Measurements from ENCODE around the gene FBXO46.

FBXO46 gene, protein sequence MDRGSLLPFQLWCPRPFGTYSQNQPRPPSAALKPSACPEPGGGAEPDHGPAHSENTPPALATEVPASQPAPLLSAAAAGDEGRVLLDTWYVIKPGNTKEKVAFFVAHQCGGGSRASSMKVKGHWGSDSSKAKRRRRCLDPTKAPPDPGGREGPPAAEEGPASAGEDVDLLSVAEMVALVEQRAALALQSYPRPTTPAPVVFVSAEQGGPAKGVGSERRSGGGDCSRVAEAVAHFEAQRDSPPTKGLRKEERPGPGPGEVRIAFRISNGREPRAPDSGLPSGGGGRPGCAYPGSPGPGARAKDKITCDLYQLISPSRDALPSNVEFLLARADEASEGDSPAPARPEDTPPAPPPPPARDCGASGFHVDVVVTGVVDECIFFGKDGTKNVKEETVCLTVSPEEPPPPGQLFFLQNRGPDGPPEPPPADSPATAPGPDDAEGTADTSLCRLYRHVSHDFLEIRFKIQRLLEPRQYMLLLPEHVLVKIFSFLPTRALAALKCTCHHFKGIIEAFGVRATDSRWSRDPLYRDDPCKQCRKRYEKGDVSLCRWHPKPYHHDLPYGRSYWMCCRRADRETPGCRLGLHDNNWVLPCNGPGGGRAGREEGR

GRCh38 chr19:45730368-45731288, at the start of gene FBXO46:
FBXO46 (minus strand) TSS chr19:45730896; CDS start chr19:45713495, 17,401 bp downstream.
- DNase-seq (ENCODE audit: low read depth in 2 of 2): peak; percentile 98

DNA sequence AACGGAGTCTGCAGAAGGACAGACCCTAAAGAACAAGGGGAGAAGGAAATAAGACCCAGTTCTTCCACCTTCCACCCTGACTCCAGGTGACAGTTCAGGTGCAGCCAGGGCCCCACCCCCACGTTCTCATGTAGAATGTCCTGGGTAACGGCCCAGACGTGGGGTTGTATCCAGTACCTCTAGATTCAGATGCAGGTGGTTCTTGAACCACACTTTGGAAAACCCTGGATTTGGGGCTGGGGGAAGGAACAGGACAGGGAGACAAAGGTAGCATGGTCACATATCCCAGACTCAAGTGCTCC, 49.4 kb upstream of the FBXO46 start:
- no peak for DNase-seq (ENCODE audit: low read depth in 2 of 2)

DNA sequence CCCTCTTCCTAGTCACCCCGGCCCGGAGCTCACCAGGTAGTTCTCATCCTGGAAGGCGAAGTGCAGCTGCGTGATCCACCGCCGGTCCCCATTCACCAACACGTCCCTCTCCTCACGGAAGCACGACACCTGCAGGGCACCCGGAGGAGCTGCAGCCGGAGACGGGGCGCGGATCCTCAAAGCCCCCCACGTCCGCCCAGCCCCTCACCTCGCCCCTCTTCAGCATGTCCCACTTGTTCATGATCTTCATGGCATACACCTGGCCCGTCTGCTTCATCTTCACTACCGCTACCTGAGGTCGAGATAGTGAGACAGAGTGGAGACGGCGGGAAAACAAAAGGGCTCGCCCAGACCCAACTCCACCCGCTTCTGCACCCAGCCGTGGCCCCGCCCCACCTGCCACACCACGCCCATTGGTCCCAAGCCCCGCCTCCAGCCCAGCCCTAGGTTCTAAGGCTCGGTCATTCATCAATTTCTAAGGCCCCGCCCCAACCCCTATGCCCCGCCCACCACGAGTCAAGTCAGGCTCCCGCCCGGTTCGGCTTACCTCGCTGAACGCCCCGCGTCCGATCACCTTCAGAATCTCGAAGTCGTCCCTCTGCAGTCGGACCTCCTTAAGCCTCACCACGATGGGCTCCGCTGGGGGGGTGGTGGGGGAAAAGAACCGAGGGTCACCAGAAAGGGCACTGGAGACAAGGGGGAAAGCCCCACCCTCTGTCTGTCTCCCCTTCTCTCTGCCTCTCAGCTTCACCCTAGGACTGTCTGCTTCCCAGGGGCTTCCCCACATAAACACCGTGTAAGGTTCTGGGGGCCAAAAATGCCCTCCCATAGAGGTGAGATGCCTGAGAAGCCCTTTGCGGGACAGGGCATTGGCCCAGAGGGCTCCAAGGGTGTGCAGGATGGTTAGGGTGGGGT, 48.8 kb upstream of the FBXO46 start:
- DNase-seq (ENCODE audit: low read depth in 2 of 2): no peak

- no peak for DNase-seq (ENCODE audit: low read depth in 2 of 2)
Measured at GRCh38 chr19:45778010-45778661, 47.4 kb upstream of the FBXO46 start.

DNA sequence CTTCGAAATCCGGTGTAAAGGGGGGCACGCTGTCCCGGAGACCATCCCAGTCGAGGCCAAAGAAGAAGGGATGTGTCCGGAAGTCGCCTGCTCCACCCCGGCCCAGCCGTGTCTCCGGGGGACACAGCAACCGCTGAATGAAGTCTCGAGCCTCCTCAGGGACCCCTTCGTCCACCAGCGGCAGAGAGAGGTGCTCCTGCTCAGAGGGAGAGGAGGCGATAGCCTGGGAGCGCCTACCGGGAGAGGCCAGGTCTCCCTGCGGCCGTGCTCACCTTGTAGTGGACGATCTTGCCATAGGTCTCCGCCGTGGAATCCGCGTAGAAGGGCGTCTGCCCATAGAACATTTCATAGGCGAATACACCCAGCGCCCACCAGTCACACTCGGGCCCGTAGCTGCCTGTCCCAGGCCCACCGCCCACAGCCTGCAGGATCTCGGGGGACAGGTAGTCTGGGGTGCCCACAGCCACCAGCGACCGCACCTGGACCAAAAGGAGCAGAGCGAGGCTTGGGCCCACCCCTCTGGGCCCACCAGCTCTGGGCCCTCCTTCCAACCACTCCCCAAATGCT, 46.8 kb upstream of the FBXO46 start:
- no peak for DNase-seq (ENCODE audit: low read depth in 2 of 2)

GRCh38 chr19:45774765-45775164, 44.1 kb upstream of the FBXO46 start:
- no peak for DNase-seq (ENCODE audit: low read depth in 2 of 2)

DNA sequence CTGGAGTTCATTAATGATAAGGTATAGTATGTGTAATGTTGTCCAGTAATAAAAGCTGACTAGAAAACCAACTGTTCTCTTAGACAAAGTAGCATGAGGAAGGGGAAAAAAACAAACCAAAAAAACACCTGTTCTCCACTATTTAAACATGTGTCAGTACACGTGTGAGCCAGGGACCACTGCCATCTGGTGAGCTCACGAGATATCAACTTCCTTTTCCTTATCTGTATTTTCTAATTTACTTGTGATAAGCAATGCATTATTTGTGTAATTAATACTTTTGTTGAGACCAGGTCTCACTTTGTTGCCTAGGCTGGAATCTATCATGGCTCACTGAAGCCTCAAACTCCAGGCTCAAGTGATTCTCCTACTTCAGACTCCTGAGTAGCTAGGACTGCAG, 42.7 kb upstream of the FBXO46 start:
- no peak for DNase-seq (ENCODE audit: low read depth in 2 of 2)

GRCh38 chr19:45772912-45773311, 42.2 kb upstream of the FBXO46 start:
- DNase-seq (ENCODE audit: low read depth in 2 of 2): no peak

DNA sequence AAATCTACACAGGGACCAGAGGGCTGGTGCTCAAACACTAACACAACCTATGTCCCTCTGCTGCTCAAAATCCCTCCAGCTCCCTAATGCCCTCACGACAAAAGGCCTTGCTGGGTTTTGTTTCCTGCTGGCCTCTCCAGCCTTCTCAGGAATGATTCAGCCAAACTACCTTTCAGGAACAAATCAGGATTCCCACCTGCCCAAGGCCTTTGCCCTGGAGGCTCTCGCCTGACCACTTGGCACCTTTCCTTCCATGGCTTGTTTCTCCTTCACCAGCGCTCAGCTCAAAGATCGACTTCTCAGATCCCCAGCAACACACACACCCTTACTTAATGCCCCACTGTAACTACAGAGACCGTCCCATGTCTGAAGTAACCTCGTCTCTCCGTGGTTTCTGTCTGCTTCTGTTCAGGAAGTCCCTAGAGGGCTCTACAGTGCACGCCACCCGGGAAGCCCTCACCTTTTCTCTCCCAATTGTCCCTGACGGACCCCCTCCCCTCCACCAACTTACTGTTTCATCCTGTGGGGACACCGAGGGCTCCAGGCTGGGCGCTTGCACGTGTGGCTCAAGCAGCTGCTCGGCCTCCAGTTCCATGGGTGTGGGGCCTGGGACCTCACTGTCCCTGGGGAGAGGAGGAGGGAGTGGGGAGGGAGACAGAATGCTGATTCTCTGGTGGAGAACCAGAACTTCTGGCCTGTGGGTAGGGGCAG, 41.6 kb upstream of the FBXO46 start:
- no peak for DNase-seq (ENCODE audit: low read depth in 2 of 2)

DNA sequence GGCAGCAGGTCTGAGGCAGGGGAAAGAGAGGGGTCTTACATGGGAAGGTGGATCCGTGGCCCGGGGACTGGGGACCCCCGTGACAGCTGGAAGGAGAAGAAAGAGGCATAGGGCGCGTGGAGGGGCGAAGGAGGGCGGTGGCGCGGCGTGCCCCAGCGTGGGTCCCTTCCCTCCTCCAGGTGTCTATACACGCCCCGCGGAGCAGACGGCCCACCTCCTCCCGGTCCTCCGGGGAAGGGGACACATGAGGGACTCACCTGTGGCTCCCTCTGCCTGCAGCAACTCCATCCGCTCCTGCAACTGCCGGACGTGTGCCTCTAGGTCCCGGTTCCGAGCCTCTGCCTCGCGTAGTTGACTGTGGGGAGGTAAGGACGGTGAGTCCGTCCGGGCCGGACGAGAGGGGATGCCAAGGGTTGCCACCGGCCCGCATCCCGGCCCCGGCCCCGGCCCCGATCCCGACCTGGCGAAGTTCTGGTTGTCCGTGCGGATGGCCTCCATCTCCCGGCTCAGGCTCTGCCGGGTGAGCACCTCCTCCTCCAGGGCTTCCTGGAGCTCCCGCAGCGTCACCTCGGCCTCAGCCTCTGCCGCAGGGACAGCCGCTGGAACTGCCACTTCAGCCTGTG, 40.7 kb upstream of the FBXO46 start:
- DNase-seq (ENCODE audit: low read depth in 2 of 2): no peak

- peak; percentile 95 to 96 for DNase-seq (ENCODE audit: low read depth in 2 of 2)
Measured at GRCh38 chr19:45770192-45771101, 39.8 kb upstream of the FBXO46 start.

- DNase-seq (ENCODE audit: low read depth in 2 of 2): no peak
Measured at GRCh38 chr19:45769821-45770191, 39.1 kb upstream of the FBXO46 start.

DNA sequence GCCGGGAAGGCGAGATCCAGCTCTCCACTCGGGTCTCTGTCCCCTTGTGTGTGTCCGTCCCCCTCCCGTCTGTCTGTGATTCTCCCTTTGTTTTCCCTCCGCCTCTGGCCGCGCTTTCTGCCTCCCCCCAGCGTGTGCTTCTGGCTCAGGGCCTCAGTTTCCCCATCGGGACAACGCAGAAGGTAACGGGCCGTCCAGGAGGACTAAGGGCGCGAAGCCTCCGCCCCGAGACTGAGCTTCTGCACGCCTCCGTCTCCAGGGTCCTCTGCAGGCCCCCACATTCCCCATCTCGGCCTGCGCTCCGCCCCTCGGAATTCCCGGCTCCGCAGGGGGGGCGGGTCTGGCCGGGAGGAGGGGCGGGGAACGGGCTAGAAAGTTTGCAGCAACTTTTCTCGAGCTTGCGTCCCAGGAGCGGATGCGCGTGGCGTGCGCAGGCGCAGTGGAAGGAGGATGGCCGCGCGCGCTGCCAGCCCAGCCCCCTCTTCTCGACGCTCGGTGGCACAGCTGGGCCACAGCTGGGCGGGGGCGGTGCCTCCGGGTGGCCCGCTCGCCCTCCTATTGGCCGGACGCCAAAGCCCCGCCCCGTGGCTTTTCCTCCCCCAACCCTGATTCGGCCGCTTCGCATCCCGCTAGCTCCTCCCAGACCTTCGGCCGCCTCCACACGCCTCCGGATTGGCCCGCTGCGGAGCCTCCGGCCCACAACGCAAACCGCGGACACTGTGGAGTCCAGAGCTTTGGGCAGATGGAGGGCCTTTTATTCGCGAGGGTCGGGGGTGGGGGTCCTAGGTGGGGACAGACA, 38.5 kb upstream of the FBXO46 start, which contains the start of gene SIX5:
Gene SIX5, minus strand, starts transcription at position 269 of the 799 bp plus-strand sequence. CDS start 408 bp downstream, outside the sequence.
- peak; percentile 97 for DNase-seq (ENCODE audit: low read depth in 2 of 2)

DNA sequence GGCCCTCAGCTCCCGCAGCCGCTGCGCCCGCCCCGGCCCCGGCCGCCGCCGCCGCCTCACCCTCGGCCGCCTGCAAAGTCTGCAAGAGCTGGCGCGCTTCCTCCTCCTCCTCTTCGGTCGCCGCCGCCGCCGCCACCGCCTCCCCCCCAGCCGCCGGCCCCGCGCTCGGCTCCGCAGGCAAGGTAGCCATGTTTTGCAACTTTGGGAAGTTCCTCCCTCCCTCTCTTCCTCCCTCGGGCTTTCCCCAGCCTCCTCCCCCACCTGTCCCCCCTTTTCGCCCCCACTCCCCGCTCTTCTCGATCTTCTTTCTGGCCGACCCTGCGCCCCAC, 37.9 kb upstream of the FBXO46 start:
- DNase-seq (ENCODE audit: low read depth in 2 of 2): no peak

DNA sequence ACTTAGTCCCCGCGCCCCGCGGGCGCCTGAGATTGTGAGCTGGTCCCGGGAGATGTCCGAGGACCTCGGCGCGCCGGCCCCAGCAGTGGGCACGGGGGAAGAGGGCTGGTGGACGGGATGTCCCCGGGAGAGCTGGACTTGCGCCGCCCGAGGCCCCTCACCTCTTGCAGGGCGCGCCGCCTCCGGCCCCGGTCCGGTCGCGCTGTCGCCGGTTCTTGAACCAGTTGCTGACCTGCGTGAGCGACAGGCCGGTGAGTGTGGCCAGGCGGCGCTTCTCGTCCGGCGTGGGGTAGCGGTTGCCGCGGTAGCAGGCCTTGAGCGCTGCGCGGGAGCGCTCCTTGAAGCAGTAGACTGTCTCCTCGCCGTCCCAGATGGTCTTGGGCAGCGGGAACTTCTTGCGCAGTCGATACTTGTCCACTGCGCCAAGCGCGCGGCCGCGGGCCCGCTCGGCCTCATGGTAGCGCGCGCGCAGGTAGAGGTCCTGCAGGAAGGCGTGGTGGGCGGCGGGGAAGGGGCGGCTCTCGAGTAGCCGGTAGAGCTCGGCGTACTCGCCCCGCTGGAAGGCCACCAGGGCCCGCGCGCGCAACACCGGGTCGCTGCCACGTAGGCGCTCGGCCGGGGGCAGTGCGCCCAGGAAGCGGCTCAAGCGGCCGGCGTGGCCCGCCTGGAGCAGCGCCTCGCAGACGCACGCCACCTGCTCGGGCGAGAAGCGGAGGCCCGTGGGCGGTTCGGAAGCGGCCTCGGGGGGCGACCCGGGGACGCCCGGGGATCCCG, 37.4 kb upstream of the FBXO46 start:
- DNase-seq (ENCODE audit: low read depth in 2 of 2): no peak

DNA sequence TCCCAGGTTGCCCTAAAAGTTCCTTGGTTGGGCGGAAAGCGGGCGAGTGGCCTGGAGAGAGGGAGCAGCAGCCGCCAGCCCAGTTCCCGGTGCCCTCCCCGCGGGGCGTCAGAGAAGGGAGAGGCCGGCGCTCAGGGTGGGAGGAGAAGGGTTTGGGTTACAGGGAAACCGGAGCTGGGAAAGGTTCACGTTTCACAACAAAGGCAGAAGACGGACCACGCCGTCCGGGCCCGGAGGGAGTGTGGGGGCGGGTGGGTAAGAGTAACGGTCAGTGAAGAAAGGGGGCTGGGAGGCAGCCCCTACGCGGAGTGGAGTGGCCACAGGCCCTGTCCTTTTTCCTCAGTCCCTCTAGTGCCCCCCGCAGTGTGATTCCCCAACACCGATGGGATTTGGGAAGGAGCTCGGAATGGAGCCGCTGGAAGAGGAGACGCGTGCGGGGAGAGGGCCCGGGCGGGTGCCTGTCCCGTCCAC, 36.7 kb upstream of the FBXO46 start:
- peak; percentile 51 to 61 for DNase-seq (ENCODE audit: low read depth in 2 of 2)

DNA sequence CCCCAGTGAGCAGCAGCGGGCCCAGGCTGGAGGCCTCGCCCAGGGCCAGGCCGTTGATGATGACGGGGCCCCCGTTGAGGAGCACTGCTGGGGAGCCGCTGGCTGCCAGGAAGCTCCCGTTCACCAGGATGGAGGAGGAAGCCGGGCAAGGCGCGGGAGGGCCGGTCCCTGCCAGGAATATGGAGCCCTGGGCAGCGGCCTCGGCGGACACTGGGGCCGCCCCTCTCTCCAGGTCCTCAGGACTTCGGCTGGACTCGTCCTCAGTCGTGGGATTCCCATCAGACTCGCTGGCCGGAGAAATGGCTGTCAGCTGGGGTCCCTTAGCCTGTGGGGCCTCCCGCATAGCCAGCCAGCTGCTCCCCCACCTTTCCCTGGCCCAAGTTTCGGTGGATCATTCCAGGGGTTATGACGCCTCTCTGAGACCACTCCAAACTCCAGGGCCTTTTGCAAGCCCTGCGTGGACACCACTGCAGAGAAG, 36.2 kb upstream of the FBXO46 start:
- no peak for DNase-seq (ENCODE audit: low read depth in 2 of 2)
